ENCODE measurements around the gene ENOX1.

DNA sequence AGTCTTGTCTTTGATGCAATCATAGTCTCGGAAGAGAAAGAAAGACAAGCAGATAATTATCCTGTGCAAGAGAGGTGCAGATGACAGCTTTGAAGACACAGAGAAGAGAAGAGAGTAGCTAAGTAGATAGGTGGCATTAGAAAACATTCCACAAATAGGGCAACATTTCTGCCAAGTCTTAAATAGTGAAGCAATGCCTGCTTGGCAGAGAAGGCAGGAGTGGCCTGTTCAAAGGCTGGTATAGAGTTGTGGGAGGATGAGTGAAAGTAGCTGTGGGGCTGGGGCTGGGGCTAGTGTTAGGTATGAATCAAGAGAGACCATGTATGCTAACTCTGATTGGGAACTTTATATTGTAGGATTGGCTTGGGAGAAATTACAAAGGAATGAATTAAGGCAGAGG, 457.9 kb downstream of the ENOX1 start:
- TF ChIP-seq, protein P1, sequence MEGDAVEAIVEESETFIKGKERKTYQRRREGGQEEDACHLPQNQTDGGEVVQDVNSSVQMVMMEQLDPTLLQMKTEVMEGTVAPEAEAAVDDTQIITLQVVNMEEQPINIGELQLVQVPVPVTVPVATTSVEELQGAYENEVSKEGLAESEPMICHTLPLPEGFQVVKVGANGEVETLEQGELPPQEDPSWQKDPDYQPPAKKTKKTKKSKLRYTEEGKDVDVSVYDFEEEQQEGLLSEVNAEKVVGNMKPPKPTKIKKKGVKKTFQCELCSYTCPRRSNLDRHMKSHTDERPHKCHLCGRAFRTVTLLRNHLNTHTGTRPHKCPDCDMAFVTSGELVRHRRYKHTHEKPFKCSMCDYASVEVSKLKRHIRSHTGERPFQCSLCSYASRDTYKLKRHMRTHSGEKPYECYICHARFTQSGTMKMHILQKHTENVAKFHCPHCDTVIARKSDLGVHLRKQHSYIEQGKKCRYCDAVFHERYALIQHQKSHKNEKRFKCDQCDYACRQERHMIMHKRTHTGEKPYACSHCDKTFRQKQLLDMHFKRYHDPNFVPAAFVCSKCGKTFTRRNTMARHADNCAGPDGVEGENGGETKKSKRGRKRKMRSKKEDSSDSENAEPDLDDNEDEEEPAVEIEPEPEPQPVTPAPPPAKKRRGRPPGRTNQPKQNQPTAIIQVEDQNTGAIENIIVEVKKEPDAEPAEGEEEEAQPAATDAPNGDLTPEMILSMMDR (IDR thresholded peaks at IDR 0.05) = no peak
- TF ChIP-seq, protein P2, sequence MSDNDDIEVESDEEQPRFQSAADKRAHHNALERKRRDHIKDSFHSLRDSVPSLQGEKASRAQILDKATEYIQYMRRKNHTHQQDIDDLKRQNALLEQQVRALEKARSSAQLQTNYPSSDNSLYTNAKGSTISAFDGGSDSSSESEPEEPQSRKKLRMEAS (IDR thresholded peaks at IDR 0.05) = no peak
- TF ChIP-seq CHD2 (IDR thresholded peaks at IDR 0.05; ENCODE audit: low read length, partially characterized antibody) (no peak), SMC3 (IDR thresholded peaks at IDR 0.05) (no peak), POLR2A (IDR thresholded peaks at IDR 0.05; ENCODE audit: low read length) (no peak), JUNB (IDR thresholded peaks at IDR 0.05) (no peak)
- TF ChIP-seq, protein P3, sequence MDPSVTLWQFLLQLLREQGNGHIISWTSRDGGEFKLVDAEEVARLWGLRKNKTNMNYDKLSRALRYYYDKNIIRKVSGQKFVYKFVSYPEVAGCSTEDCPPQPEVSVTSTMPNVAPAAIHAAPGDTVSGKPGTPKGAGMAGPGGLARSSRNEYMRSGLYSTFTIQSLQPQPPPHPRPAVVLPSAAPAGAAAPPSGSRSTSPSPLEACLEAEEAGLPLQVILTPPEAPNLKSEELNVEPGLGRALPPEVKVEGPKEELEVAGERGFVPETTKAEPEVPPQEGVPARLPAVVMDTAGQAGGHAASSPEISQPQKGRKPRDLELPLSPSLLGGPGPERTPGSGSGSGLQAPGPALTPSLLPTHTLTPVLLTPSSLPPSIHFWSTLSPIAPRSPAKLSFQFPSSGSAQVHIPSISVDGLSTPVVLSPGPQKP (IDR thresholded peaks at IDR 0.05; ENCODE audit: low read depth, low read length) = no peak
